ENCODE measurements around the gene VN1R5. TPM values are rescaled to one million over a fixed set of nuclear protein-coding genes. Genes with fewer than 3 reads are reported as not detected.

Gene VN1R5
- total RNA-seq, 4 donors from 2014 or later, result not detected

- DNase-seq (ENCODE audit: low spot score in 2 of 2), result no peak
- H3K27ac ChIP-seq, result no peak overlapping the region
- TF ChIP-seq EP300 (IDR thresholded peaks at IDR 0.05), result no peak
- TF ChIP-seq POLR2AphosphoS5 (IDR thresholded peaks at IDR 0.05), result no peak
- no peak for TF ChIP-seq CTCF (IDR thresholded peaks at IDR 0.05)
- H3K27me3 ChIP-seq, result no peaks in the 10 kb centered on the region
- peaks cover 9% of the 10 kb centered on the region for H3K9me3 ChIP-seq
- H3K36me3 ChIP-seq, result no peaks in the 10 kb centered on the region
- no peak overlapping the region for H3K4me3 ChIP-seq
- H3K4me1 ChIP-seq, result no peaks in the 10 kb centered on the region
- WGBS, result 42% methylated on average over 1 of the region's 1 CpG
These were observed 17.1 kb downstream of the VN1R5 start for GRCh38 chr1:247273013-247273412.

GRCh38 chr1:247274605-247275256 is 18.9 kb downstream of the VN1R5 start:
- Histone ChIP-seq H3K4me1 (no peaks in the 10 kb centered on the region), H3K36me3 (no peaks in the 10 kb centered on the region), H3K9me3 (peaks cover 7% of the 10 kb centered on the region), H3K4me3 (no peak overlapping the region), H3K27me3 (no peaks in the 10 kb centered on the region), H3K27ac (no peak overlapping the region)
- TF ChIP-seq EP300 (IDR thresholded peaks at IDR 0.05), result no peak
- TF ChIP-seq CTCF (IDR thresholded peaks at IDR 0.05), result no peak
- TF ChIP-seq POLR2A (IDR thresholded peaks at IDR 0.05), result no peak
- TF ChIP-seq POLR2AphosphoS5 (IDR thresholded peaks at IDR 0.05), result no peak
- 95% methylated on average over 3 of the region's 3 CpGs for WGBS
- no peak for DNase-seq (ENCODE audit: low spot score in 2 of 2)

GRCh38 chr1:247277191-247277590 is 21.3 kb downstream of the VN1R5 start:
- TF ChIP-seq POLR2AphosphoS5 (IDR thresholded peaks at IDR 0.05) (no peak), POLR2A (IDR thresholded peaks at IDR 0.05) (no peak), EP300 (IDR thresholded peaks at IDR 0.05) (no peak), CTCF (IDR thresholded peaks at IDR 0.05) (no peak)
- WGBS, result 95% methylated on average over 2 of the region's 2 CpGs
- no peaks in the 10 kb centered on the region for H3K9me3 ChIP-seq
- H3K27me3 ChIP-seq, result no peaks in the 10 kb centered on the region
- DNase-seq (ENCODE audit: low spot score in 2 of 2), result no peak
- H3K36me3 ChIP-seq, result no peaks in the 10 kb centered on the region
- H3K4me1 ChIP-seq, result no peaks in the 10 kb centered on the region
- H3K4me3 ChIP-seq, result no peak overlapping the region
- no peak overlapping the region for H3K27ac ChIP-seq

GRCh38 chr1:247281001-247281574 is 25.2 kb downstream of the VN1R5 start:
- Histone ChIP-seq H3K4me1 (no peaks in the 10 kb centered on the region), H3K4me3 (no peak overlapping the region), H3K9me3 (no peaks in the 10 kb centered on the region), H3K36me3 (no peaks in the 10 kb centered on the region), H3K27me3 (no peaks in the 10 kb centered on the region), H3K27ac (no peak overlapping the region)
- TF ChIP-seq EP300 (IDR thresholded peaks at IDR 0.05), result no peak
- TF ChIP-seq POLR2AphosphoS5 (IDR thresholded peaks at IDR 0.05), result no peak
- no peak for TF ChIP-seq POLR2A (IDR thresholded peaks at IDR 0.05)
- no peak for TF ChIP-seq CTCF (IDR thresholded peaks at IDR 0.05)
- 50% methylated on average over 5 of the region's 5 CpGs for WGBS
- no peak for DNase-seq (ENCODE audit: low spot score in 2 of 2)

GRCh38 chr1:247286134-247286670 is 30.3 kb downstream of the VN1R5 start:
- H3K27me3 ChIP-seq, result no peaks in the 10 kb centered on the region
- DNase-seq (ENCODE audit: low spot score in 2 of 2), result no peak
- over 99% methylated on average over 22 of the region's 23 CpGs for WGBS
- no peak overlapping the region for H3K27ac ChIP-seq
- H3K9me3 ChIP-seq, result no peaks in the 10 kb centered on the region
- no peaks in the 10 kb centered on the region for H3K4me1 ChIP-seq
- no peaks in the 10 kb centered on the region for H3K36me3 ChIP-seq
- no peak overlapping the region for H3K4me3 ChIP-seq
- TF ChIP-seq EP300 (IDR thresholded peaks at IDR 0.05) (no peak), POLR2A (IDR thresholded peaks at IDR 0.05) (no peak), CTCF (IDR thresholded peaks at IDR 0.05) (no peak), POLR2AphosphoS5 (IDR thresholded peaks at IDR 0.05) (no peak)

All from suprapubic skin (tissue), 4 donors.